HT1080 (cell line): Measurements from ENCODE around the gene ATP2A2. TPM values are rescaled to one million over a fixed set of nuclear protein-coding genes. Genes with fewer than 3 reads are reported as not detected.
"Not testable (repeated sequence)": the region's sequence is repeated elsewhere in the genome, so short reads cannot be mapped to it uniquely, and the experiment has no call there.

ENCODE experiments used
- DNase-seq: peaks from one replicate; pipeline ENCODE4 v3.0.0-alpha.2; 2015; ENCODE audit warnings: low read depth
- total RNA-seq: library from RNA; depleted of rRNA; stranded (reverse); fragments of >200 nt; shearing (Covaris generic); gene quantifications from 2 replicates; pipeline ENCODE4 v1.2.3, GENCODE V29; 2014

Gene ATP2A2
- total RNA-seq, 1 experiment from 2014 or later, result 114 TPM

DNA sequence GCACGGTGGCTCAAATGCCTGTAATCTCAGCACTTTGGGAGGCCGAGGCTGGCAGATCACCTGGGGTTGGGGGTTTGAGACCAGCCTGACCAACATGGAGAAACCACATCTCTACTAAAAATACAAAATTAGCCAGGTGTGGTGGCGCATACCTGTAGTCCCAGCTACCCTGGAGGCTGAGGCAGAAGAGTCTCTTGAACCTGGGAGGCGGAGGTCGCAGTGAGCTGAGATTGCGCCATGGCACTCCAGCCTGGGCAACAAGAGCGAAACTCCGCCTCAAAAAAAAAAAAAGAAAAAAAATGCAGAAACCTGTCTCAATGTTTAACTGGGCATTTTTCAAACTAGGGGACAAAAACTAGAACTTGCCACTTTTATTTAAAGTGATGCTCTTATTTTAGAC, 59.2 kb downstream of the ATP2A2 start:
- DNase-seq, result not testable (repeated sequence)

DNA sequence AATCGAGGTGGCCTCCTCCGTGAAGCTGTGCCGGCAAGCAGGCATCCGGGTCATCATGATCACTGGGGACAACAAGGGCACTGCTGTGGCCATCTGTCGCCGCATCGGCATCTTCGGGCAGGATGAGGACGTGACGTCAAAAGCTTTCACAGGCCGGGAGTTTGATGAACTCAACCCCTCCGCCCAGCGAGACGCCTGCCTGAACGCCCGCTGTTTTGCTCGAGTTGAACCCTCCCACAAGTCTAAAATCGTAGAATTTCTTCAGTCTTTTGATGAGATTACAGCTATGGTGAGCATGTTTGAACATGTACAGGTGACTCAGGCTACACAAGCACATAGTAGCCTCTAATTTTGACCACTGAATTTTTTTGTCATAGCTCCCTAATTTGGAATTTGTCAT, 59.7 kb downstream of the ATP2A2 start:
- DNase-seq, result no peak

DNA sequence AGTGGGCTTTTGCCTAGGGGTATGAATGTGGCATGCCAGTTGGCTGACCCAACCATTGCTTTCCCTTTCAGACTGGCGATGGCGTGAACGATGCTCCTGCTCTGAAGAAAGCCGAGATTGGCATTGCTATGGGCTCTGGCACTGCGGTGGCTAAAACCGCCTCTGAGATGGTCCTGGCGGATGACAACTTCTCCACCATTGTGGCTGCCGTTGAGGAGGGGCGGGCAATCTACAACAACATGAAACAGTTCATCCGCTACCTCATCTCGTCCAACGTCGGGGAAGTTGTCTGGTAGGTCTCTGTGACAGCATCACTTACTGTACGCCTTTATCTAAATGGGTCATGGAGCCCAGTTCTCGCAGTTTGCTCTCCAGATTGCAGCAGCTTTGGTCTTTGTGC, 61.1 kb downstream of the ATP2A2 start:
- DNase-seq, result no peak

DNA sequence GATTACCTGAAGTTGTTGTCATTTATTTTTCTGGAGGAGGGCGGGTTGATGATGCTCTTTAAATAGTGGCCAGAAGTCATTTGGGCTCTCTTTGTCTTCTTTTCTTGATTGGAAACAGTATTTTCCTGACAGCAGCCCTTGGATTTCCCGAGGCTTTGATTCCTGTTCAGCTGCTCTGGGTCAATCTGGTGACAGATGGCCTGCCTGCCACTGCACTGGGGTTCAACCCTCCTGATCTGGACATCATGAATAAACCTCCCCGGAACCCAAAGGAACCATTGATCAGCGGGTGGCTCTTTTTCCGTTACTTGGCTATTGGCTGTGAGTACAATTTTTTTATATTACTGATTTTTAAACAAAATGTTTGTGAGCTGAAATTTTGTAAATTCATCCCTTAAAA, 62.1 kb downstream of the ATP2A2 start:
- DNase-seq, result no peak

DNA sequence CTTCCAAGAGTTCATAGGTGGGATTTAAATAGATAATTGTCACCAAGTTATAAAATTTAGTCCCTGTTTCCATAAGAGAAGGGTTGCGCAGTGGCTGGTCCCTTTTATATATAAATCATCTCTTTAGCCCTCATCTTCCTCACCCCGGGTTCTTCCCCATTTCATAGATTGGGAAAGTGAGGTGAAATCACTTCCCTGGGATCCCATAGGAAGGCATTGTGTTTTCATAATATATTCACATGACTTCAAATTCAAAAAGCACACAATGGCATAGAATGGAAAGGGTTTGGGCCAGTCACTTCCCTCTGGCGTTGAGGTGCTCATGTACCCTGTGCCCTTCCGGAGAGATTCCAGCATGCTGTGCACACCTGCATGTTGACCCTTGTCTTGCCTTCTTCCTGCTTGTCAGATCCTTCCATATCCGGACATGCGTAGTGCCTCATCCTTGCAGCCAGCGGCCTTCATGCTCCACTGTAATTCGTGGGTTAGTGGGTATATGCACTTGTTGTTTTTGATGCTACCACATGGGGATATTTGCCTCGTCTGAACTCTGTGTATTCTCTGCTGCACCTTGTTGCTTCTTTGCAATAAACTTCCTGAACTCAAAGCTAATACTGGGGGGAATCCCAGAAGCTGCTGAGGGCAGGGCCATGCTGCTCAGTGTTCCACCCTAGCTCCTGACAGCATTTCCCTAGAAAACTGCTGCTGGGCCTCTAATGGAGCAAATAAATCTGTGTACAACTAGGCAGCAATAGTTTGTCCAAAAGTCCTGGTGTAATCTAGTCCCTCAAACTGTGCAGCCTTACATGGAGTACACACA, 62.9 kb downstream of the ATP2A2 start:
- DNase-seq, result no peak

DNA sequence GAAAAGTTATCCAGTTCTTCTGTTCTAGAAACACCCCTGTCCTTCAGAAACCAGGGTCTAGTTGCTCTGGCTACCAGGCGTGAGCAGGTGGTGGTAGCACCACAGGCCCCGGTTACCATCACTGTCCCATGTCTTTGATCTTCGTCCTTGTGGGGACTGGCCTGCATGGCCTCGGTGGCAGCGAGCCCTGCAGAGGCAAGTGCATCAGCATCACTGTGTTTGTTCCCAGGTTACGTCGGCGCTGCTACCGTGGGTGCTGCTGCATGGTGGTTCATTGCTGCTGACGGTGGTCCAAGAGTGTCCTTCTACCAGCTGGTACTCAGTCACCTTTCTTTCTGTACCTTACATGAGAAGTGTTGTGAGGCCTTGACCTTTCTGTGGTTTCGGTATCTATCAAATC, 63.6 kb downstream of the ATP2A2 start:
- no peak for DNase-seq

DNA sequence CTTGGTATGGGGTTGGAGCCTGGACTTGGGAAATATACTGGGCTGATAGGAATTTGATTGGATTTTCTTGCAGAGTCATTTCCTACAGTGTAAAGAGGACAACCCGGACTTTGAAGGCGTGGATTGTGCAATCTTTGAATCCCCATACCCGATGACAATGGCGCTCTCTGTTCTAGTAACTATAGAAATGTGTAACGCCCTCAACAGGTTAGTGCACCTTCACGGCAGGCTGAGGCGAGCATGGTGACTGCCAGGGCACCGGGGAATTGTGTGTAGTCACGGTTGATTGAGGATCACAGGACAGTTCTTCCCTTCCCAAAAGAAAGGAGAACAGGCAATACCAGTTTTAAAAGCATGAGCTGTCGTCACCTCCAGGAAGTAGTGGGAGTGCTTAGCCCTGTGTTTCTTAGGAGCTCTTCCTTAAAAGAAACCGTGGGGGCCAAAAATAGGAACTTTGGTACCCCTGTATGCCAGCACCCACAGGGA, 64.2 kb downstream of the ATP2A2 start:
- DNase-seq, result no peak

DNA sequence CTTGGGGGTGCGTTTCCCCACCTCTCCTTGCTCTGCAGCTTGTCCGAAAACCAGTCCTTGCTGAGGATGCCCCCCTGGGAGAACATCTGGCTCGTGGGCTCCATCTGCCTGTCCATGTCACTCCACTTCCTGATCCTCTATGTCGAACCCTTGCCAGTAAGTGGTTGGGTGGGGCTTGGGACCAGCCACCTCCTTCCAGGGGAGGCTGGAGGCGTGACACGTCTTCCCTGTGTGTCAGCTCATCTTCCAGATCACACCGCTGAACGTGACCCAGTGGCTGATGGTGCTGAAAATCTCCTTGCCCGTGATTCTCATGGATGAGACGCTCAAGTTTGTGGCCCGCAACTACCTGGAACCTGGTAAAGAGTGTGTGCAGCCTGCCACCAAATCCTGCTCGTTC, 64.9 kb downstream of the ATP2A2 start:
- DNase-seq, result no peak

DNA sequence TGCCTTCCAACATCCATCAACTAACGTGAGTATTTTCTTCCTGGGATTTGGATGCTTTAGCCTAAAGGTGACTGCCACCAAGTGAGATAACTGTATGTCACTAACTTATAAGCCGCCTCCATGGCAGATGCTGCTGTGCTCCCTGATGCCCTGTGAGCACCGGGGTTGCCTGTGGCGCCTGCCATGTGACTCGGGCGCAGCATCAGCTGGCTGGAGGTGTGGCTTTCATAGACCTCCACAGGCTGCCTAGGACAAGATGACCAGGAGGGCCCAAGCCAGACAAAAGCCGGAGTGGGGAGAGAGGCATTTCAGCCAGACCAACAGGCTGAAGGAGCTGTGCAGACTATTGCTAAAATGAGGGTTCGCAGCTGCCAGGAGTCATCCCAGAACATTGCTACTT, 66.7 kb downstream of the ATP2A2 start:
- no peak for DNase-seq

DNA sequence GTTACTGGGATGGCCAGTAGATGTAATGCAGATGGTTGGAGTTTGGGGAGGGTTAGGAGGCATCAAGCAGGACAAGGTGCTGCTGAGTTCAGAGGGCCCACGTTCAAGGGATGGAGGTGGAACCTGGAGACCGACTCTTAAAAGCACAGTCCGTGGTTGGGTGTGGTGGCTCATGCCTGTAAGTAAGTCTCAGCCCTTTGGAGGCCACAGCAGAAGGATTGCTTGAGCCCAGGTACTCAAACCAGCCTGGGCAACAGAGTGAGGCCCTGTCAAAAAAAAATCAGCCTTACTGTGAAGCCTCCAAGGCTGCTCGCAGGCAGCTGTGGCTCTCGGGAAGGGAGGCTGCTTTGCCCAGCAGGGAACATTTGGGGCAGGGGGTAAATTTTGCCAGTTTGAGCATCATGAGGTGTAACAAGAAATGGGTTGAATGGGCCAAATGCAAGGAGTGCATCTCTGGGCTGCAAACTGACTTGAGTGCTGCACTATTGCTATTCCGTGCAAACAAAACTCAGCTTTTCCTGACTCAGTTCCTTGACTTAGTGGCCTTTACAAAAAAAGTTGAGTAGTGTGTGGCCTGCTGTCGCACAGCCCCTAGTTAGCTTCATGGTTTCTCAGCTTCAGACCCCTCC, 67.5 kb downstream of the ATP2A2 start:
- no peak for DNase-seq

DNA sequence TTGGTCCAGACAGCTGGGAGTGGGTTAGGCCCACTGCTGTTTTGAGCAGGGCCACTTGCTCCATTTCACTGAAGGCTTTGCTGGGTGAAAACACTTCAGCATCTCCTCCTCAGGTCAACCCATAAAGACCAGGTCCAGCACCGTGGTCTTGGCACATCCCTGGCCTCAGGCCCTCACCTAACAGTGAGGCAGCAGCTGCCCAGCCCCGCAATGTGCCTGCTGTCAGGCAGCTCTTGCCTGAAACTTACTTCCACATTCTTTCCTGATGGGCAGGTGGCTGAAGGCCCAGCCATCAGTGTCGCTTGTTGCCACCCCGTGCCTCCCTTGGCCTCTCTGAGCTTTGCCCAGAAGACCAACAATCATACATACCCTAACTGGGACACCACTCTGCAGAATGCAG, 68.0 kb downstream of the ATP2A2 start:
- DNase-seq, result no peak

DNA sequence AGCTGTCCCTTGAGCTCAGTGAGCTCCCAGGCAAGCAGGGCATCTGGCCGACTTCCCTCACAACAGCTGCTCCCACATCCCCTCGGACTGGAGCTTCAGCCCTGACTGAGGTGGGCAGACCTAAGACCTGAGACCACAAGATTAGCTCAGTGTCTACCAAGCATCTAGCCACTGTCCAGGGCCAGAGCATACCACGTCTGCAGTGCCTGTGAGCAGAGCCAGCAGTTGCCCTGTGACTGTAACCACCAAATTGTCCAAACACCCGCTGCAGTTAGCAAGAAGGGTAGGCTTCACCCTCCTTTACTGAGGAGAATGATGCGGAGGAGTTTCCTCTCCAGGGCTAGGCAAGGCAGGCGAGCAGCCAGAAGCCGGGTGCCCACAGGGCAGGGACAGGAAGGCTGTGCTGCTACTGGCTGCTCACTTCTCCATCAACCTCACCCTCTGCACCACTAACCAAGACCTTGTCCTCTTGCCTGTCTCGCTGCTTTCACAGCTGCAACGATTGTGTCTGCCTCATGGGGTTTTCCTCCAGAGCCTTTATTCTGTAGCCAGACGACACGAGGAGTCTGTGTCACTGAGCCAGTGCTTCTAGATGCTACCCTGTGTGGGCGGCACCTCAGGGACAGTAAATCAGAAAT, 68.6 kb downstream of the ATP2A2 start:
- no peak for DNase-seq

DNA sequence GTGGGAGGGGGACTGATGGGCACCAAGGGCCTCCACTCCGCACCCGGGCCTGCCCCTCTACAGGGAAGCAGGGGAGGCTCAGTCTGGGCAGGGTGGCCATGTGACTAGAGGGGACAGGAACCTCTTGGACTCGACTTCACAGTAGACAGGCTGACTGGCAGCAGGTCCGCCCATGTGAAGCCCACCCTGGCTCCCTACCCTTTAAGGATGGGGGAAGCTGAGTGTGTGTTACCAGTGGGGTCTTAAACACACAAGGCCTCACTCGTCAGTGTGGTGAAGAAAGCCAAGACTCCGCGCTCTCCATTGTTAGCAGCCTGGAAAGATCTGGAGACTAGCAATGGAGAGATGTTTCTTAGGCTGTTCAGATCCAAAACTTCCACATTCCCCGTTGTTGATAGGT, 70.1 kb downstream of the ATP2A2 start:
- DNase-seq, result no peak

DNA sequence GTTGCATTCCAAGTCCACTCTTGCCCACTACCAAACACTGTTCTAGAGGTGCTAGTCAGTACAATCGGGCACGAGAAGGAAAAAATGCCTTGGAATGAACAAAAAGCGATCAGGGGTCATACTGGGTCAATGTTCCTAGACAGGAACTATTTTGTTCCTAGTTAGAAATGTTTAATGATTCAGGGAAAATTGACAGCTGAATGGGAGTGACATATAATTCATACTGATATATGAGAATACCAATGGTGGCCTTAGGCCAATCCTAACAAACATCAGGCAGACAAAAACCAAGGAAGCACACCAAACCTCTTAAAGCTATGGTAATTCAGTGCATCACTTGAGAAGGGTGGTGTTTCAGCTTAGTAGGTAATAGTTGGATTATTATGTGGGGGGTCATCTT, 71.4 kb downstream of the ATP2A2 start:
- no peak for DNase-seq

DNA sequence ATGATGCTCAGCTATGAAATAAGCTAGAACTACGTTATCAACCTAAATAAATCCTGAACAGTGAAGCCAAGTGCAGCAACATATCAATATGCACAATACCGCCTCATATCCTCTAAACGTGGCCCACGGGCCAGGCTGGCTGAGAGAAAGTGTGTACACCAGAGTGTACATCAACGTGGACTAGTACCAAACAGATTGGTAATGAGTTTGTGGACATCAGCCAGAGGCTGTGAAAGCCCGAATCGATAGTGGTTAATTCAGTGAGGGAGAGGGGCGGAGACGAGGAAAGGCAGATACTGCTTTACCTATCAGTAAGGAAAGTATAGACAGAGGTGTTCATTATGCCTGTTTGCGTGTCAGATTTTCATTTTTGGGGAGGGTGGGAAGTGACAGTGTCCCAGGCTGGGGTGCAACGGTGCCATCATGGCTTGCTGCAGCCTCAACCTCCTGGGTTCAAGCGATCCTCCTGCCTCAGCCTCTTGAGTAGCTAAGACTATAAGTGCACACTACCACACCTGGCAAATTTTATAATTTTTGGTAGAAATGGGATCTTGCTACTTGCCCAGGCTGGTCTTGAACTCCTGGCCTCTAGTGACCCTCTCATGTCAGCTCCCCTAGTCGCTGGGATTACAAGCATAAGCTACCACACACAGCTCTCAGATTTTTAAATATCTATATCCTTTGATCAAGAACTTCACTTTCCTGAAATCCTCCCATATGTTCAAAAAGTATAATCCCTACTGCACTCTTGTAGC, 72.3 kb downstream of the ATP2A2 start:
- DNase-seq, result no peak

DNA sequence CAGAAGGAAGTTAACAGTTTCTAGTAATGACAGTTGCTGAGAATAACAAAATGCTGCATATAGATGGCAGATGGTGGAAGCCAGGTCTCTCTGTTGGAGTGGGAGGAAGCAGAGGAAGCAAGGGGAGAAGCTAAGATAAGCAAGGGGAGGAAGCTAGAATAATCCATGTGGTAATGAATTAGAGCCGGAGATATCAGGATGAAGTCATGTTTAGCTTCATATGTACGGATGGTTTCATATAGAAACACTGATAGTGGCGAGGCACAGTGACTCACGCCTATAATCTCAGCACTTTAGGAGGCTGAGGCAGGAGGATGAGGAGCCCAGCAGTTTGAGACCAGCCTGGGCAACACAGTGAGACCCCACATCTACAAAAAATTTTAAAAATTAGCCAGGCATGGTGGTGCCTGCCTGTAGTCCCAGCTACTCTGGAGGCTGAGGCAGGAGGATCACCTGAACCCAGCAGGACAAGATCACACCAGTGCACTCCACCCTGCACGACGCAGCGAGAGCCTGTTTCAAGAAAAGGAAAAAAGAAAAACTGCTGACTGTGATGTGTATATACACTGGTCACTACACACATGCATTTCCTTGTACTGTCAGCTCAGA, 73.2 kb downstream of the ATP2A2 start:
- DNase-seq, result no peak

DNA sequence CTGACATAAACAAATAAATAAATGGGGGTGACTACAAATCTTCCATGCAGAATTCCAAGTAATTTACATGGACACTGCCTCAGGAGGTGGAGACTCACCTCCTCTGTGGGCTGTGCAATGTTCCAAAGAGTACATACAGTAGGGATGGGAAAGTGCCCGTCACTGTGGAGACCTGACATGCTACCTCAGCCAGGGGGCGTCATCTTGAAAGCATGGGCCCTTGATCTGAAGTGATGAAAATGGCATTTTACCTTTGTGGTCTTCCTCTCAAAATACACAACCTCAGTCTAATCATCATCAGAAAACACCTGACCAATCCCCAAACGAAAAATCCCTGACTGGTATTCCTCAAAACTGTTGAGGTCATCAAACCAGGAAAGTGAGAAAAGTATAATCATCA, 74.0 kb downstream of the ATP2A2 start:
- peak; percentile 24 for DNase-seq

DNA sequence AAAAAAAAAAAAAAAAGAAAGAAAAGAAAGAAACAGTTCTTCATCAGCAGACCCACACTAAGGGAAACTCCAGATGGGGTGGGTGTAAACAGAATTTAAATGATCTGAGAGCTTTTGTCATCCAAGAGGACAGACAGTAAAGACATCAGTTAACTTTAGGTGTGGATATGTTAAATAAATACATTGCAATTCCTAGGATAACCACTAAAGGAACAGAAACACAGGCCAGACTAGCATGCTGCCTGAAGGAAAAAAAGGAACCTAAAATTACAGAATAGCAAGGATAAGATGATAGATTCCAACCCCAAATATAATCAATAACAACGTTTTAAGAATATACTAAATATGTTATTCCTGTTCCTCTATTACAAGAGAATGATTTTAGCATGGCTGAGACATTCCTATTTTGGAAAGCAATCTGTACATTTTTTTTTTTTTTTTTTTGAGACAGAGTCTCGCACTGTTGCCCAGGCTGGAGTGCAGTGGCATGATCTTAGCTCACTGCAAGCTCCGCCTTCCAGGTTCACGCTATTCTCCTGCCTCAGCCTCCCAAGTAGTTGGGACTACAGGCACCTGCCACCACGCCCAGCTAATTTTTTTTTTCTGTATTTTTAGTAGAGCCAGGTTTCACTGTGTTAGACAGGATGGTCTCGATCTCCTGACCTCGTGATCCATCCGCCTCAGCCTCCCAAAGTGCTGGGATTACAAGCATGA, 77.5 kb downstream of the ATP2A2 start:
- DNase-seq, result peak; percentile 27

DNA sequence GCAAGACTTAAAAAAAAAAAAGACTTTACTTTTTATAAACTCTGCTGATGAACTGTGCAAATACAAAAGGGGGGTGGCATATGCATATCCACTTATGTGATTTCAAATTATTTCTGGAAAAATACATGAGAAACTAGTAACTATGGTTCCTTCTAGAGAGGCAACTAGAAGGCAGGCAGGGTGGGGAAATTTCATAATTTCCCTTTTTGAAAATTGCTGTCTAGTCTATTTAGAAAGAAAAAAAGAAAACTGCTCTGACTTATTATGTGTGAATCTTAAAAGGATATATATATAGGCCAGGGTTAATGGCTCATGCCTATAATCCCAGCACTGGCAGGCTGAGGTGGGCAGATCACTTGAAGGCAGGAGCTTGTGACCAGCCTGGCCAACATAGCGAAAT, 80.2 kb downstream of the ATP2A2 start:
- DNase-seq, result no peak

DNA sequence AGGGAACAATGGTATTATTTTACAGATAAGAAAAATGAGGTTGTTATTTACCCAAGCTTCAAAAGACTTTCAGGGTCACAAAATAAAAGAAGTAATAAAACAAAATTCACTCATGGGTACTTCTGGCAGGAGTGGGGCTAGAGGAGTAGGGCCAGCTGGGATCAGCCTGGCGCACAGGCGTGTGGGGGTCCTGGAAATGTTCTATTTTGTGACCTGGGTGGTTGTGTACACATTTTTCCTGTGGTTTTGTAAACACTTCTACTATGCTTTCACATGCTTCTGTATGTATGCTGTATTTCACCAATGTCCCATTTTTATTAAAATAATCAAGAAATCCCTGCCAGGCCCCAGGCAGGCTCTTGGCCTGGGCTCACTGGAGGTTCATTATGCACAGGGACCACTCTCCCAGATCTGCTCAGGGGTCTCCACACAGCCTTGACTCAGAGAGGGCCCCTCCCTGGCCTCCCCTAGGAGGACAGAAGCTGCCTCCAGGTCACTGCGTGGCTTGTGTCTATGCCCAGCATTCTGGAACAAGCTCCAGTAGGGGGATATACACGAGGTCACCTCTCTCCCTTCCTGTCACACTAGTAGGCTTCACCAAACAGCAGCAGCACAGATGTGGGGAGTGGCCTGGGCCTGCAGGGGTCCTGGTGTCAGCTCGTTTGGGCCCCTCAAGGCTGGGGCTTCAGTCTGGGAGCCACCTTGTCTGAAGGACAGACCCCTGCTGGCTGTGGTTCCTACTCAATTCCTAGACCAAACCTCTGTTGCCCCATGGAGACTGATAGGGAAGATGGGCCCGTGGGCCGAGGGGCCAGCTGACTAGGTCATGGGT, 84.7 kb downstream of the ATP2A2 start:
- no peak for DNase-seq
